ENCODE measurements around the gene CNTNAP2.

Gene CNTNAP2

DNA sequence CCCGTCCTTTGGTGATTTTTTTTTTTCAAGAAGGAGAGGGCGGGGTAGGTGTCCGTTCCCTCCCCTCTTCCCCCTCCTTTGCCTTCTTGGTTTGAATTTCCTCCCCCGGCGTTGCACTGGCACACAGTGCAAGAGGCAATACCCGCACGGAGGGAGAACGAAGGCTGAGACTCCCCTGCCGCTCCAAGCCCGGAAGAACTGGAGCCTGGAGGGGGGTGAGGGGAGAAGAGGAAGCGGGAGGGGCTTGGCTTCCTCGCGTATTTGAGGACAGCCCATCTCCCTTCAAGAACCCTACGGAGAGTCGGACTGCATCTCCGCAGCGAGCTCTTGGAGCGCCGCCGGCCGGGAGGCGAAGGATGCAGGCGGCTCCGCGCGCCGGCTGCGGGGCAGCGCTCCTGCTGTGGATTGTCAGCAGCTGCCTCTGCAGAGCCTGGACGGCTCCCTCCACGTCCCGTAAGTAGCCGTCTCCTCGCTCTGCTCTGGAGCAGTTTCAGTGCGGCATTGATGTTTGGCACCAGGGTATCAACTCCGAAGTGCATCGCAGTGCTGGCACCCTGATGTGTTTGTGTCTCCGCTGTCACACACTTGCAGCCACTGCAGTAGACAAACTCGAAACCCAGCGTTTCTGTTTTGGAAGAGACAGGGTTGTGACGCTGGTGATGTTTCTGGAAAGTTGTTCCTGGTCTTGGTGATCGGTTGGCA lies at the start of gene CNTNAP2:
Gene CNTNAP2 (plus strand): TSS at position 281 of the 702 bp plus-strand sequence. CDS start 76 bp downstream, at position 357.
- Histone ChIP-seq H3K4me3 (ENCODE audit: low read length) (peak within 1 kb of the TSS; percentile 59), H3K4me1 (ENCODE audit: control insufficient read depth, insufficient read depth, low read length) (peaks cover 3% of the 10 kb centered on the region), H3K36me3 (ENCODE audit: control insufficient read depth, insufficient read depth, low read length) (no peaks in the 10 kb centered on the region), H3K9ac (ENCODE audit: low read length) (no peak within 1 kb of the TSS), H3K27ac (ENCODE audit: low read depth, low read length) (no peak within 1 kb of the TSS), H3K27me3 (ENCODE audit: control insufficient read depth, insufficient read depth, low read length) (no peaks in the 10 kb centered on the region)

DNA sequence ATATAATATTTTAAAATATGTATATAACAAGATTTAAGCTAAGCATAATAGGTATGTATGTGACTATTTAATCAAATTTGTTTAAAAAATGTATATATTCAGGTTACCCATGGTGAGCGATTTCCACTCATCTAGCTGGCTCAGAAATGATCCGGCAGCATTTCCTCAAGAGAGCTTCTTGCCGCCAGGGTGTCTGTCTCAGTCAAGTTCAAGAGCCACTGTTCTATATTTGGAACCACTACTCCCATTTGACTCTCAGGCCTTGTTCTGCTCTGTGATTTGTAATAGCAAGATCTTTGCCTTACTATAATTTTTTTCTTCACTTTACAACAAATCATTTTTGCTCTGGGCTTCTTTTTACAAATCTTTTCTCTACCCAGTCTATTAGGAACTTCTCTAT lies 48.7 kb upstream of the CNTNAP2 start:
- no peak overlapping the region for H3K4me3 ChIP-seq (ENCODE audit: low read length)
- H3K27me3 ChIP-seq (ENCODE audit: control insufficient read depth, insufficient read depth, low read length): no peaks in the 10 kb centered on the region

DNA sequence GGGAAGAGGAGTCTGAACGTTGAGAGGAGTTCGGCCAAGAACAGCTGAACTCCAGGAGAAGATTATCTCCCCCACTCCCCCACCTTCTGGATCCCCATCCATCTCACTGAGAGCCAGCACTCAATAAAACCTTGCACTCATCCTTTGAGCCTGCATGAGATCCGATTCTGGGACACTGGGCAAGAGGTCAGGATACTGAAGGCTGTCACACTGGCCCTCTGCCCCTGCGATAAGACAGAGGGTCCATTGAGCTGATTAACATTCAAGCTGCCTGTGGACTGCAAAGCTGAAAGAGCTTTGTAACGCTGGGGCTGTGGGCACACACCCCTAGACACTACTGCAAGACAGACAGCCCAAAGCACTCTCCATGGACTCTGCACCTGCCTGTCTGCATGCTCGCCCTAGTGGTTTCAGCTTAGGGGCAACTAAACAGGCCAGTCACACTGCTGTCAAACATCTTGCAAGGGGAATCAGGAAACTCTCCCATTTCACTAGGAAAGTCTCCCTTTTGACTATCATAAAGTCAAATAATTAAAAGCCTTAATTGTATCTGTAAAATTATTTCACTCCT lies 42.3 kb upstream of the CNTNAP2 start:
- no peak overlapping the region for H3K27ac ChIP-seq (ENCODE audit: low read depth, low read length)
- H3K27me3 ChIP-seq (ENCODE audit: control insufficient read depth, insufficient read depth, low read length): no peaks in the 10 kb centered on the region
- H3K9ac ChIP-seq (ENCODE audit: low read length): no peak overlapping the region
- no peaks in the 10 kb centered on the region for H3K4me1 ChIP-seq (ENCODE audit: control insufficient read depth, insufficient read depth, low read length)
- H3K4me3 ChIP-seq (ENCODE audit: low read length): no peak overlapping the region
- H3K36me3 ChIP-seq (ENCODE audit: control insufficient read depth, insufficient read depth, low read length): no peaks in the 10 kb centered on the region

More for the DNA sequence above, 48.7 kb upstream of the CNTNAP2 start:
- H3K36me3 ChIP-seq (ENCODE audit: control insufficient read depth, insufficient read depth, low read length): no peaks in the 10 kb centered on the region
- H3K9ac ChIP-seq (ENCODE audit: low read length): no peak overlapping the region
- no peak overlapping the region for H3K27ac ChIP-seq (ENCODE audit: low read depth, low read length)
- H3K4me1 ChIP-seq (ENCODE audit: control insufficient read depth, insufficient read depth, low read length): no peaks in the 10 kb centered on the region

DNA sequence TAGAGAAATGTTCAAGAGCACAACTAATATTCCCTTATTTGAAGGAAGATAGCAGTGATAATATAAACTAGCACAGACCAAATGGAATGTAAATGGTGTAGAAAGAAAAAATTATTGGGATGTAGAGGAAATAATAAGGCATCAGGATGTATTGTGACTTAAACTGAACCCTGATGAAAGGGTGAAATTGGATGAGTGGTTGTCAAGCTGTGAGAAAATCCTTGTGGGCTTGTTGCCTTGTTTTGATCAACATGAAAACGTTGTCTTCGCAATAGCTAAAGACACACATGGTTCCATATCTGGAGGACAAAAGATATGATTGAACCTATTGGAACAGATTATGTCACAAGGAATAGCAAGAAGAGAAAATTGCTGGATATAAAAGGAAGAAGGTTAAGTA lies 40.3 kb upstream of the CNTNAP2 start:
- H3K27ac ChIP-seq (ENCODE audit: low read depth, low read length): no peak overlapping the region
- no peaks in the 10 kb centered on the region for H3K27me3 ChIP-seq (ENCODE audit: control insufficient read depth, insufficient read depth, low read length)
- H3K36me3 ChIP-seq (ENCODE audit: control insufficient read depth, insufficient read depth, low read length): no peaks in the 10 kb centered on the region
- no peak overlapping the region for H3K4me3 ChIP-seq (ENCODE audit: low read length)
- no peaks in the 10 kb centered on the region for H3K4me1 ChIP-seq (ENCODE audit: control insufficient read depth, insufficient read depth, low read length)
- no peak overlapping the region for H3K9ac ChIP-seq (ENCODE audit: low read length)

GRCh38 chr7:146084086-146084485 lies 32.5 kb upstream of the CNTNAP2 start:
- H3K36me3 ChIP-seq (ENCODE audit: control insufficient read depth, insufficient read depth, low read length): no peaks in the 10 kb centered on the region
- H3K4me1 ChIP-seq (ENCODE audit: control insufficient read depth, insufficient read depth, low read length): no peaks in the 10 kb centered on the region
- no peak overlapping the region for H3K4me3 ChIP-seq (ENCODE audit: low read length)
- H3K27me3 ChIP-seq (ENCODE audit: control insufficient read depth, insufficient read depth, low read length): no peaks in the 10 kb centered on the region
- no peak overlapping the region for H3K27ac ChIP-seq (ENCODE audit: low read depth, low read length)
- H3K9ac ChIP-seq (ENCODE audit: low read length): no peak overlapping the region

- H3K27me3 ChIP-seq (ENCODE audit: control insufficient read depth, insufficient read depth, low read length): no peaks in the 10 kb centered on the region
- no peak overlapping the region for H3K27ac ChIP-seq (ENCODE audit: low read depth, low read length)
- no peaks in the 10 kb centered on the region for H3K4me1 ChIP-seq (ENCODE audit: control insufficient read depth, insufficient read depth, low read length)
- no peak overlapping the region for H3K4me3 ChIP-seq (ENCODE audit: low read length)
- H3K9ac ChIP-seq (ENCODE audit: low read length): no peak overlapping the region
- H3K36me3 ChIP-seq (ENCODE audit: control insufficient read depth, insufficient read depth, low read length): no peaks in the 10 kb centered on the region
Observed at GRCh38 chr7:146090023-146090645, 26.5 kb upstream of the CNTNAP2 start.

DNA sequence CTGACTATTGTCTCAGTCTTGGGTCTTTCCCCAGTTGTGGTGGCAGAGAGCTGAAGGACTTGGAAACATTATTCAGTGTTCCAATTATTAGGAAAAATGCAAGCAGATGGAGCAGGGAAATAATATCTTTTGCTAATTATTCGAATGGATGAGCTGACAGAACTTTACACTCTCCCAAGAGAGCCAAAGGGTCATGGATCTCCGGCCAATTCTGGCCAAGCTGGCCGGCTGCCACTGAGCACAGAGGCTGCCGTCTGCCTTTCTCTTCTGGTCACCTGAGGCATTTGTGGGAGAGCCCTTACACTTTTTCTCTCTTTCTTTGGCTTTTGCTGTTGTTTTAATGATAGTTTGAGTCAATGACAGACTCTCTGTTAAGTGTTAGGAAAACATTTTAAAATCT lies 22.2 kb upstream of the CNTNAP2 start:
- Histone ChIP-seq H3K4me1 (ENCODE audit: control insufficient read depth, insufficient read depth, low read length) (no peaks in the 10 kb centered on the region), H3K4me3 (ENCODE audit: low read length) (no peak overlapping the region)

DNA sequence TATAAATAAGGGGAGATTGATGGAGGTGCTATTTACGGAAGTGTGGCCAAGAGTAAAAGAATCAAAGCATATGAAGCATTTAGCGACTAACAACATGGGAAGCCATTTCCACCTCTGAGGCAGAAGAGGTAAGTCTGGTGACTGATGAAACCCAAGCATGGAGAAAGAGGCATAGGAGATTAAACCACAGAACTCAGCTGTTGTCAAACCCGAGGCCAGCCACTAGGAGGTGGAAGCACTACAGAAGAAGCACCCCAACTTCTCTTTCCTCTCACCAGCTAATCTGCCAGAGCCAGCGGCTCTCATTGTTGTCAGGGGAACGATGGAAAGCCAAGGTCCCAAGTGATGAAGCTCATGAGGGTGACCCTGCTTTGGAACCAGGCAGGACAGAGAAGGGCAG lies 19.6 kb upstream of the CNTNAP2 start:
- Histone ChIP-seq H3K4me3 (ENCODE audit: low read length) (no peak overlapping the region), H3K36me3 (ENCODE audit: control insufficient read depth, insufficient read depth, low read length) (no peaks in the 10 kb centered on the region), H3K9ac (ENCODE audit: low read length) (no peak overlapping the region), H3K27ac (ENCODE audit: low read depth, low read length) (no peak overlapping the region), H3K27me3 (ENCODE audit: control insufficient read depth, insufficient read depth, low read length) (no peaks in the 10 kb centered on the region), H3K4me1 (ENCODE audit: control insufficient read depth, insufficient read depth, low read length) (no peaks in the 10 kb centered on the region)

More for the DNA sequence above, 22.2 kb upstream of the CNTNAP2 start:
- no peaks in the 10 kb centered on the region for H3K36me3 ChIP-seq (ENCODE audit: control insufficient read depth, insufficient read depth, low read length)
- H3K9ac ChIP-seq (ENCODE audit: low read length): no peak overlapping the region
- no peak overlapping the region for H3K27ac ChIP-seq (ENCODE audit: low read depth, low read length)
- H3K27me3 ChIP-seq (ENCODE audit: control insufficient read depth, insufficient read depth, low read length): no peaks in the 10 kb centered on the region

DNA sequence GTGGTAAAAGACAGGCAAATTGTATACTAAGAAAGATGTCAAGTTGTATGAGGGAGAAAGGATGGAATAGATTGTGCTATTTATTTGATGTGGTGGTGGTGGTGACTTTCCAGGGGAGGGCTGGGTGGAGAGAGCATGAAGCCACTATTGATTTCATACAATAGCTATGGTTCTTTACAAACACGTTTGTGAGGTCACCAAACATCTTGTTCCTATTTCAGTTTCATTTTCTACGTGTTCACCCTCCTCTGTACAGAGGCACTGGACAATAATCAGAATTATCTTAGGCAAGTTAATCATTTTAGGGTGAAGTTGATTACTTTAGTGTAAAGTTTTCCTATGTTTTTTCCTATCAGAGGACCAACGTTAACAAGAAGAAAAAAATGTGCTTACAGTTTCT lies 10.3 kb upstream of the CNTNAP2 start:
- no peaks in the 10 kb centered on the region for H3K27me3 ChIP-seq (ENCODE audit: control insufficient read depth, insufficient read depth, low read length)
- no peak overlapping the region for H3K4me3 ChIP-seq (ENCODE audit: low read length)
- H3K27ac ChIP-seq (ENCODE audit: low read depth, low read length): no peak overlapping the region
- no peaks in the 10 kb centered on the region for H3K4me1 ChIP-seq (ENCODE audit: control insufficient read depth, insufficient read depth, low read length)
- no peaks in the 10 kb centered on the region for H3K36me3 ChIP-seq (ENCODE audit: control insufficient read depth, insufficient read depth, low read length)
- no peak overlapping the region for H3K9ac ChIP-seq (ENCODE audit: low read length)

- Histone ChIP-seq H3K36me3 (ENCODE audit: control insufficient read depth, insufficient read depth, low read length) (no peaks in the 10 kb centered on the region), H3K4me3 (ENCODE audit: low read length) (no peak overlapping the region), H3K9ac (ENCODE audit: low read length) (no peak overlapping the region), H3K4me1 (ENCODE audit: control insufficient read depth, insufficient read depth, low read length) (peaks cover 3% of the 10 kb centered on the region), H3K27ac (ENCODE audit: low read depth, low read length) (no peak overlapping the region), H3K27me3 (ENCODE audit: control insufficient read depth, insufficient read depth, low read length) (no peaks in the 10 kb centered on the region)
Observed at GRCh38 chr7:146112755-146113154, 3.8 kb upstream of the CNTNAP2 start.

- H3K27me3 ChIP-seq (ENCODE audit: control insufficient read depth, insufficient read depth, low read length): no peaks in the 10 kb centered on the region
- no peak overlapping the region for H3K9ac ChIP-seq (ENCODE audit: low read length)
- H3K27ac ChIP-seq (ENCODE audit: low read depth, low read length): no peak overlapping the region
- peaks cover 3% of the 10 kb centered on the region for H3K4me1 ChIP-seq (ENCODE audit: control insufficient read depth, insufficient read depth, low read length)
- H3K36me3 ChIP-seq (ENCODE audit: control insufficient read depth, insufficient read depth, low read length): no peaks in the 10 kb centered on the region
- H3K4me3 ChIP-seq (ENCODE audit: low read length): no peak overlapping the region
Observed at GRCh38 chr7:146115548-146115850, 1.1 kb upstream of the CNTNAP2 start.

DNA sequence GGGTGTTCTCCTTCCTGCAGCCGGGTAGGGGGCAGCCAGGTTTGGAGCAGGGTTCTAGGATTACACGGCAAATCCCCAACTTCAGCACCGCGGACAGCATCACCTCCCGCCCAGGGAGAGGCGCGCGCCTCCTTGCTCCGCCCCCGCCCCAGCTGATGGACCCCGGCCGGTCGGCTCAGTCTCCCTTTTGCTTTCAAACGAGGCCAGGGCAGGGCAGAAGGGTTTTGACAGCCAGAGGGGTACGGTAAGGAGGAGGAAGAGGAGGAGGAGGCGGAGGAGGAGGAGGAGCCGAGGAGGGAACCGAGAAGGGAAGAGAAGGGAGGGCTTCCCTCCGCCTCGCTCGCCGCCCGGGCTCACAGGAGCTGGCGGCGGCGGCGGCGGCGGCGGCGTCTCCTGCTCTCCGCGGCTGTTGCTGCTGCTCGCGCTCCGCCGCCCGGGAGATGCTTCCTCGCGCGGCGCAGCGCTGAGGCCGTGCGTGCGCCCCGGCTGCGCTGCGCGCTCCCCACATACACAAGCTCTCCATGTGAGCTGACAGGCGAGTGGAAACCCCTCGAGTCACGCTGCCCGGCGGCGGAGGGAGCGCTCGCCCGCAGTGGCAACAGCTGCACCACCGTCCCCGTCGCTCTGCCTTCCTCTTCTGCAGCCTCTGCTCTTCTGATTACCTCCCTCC lies 615 bp upstream of the CNTNAP2 start:
- Histone ChIP-seq H3K27me3 (ENCODE audit: control insufficient read depth, insufficient read depth, low read length) (no peaks in the 10 kb centered on the region), H3K4me1 (ENCODE audit: control insufficient read depth, insufficient read depth, low read length) (peaks cover 3% of the 10 kb centered on the region), H3K9ac (ENCODE audit: low read length) (no peak overlapping the region), H3K27ac (ENCODE audit: low read depth, low read length) (no peak overlapping the region), H3K36me3 (ENCODE audit: control insufficient read depth, insufficient read depth, low read length) (no peaks in the 10 kb centered on the region), H3K4me3 (ENCODE audit: low read length) (peak overlapping the region; percentile 59)
